Left renal pelvis (tissue), 4 donors: ENCODE results near the gene GP1BB. TPM values are rescaled to one million over a fixed set of nuclear protein-coding genes. Genes with fewer than 3 reads are reported as not detected.
"Not testable (repeated sequence)": the region's sequence is repeated elsewhere in the genome, so short reads cannot be mapped to it uniquely, and the experiment has no call there.

Experiments
- DNase-seq, 4 donors: peaks; one replicate each; pipeline ENCODE4 v3.0.0-alpha.2; 2013; ENCODE audit warnings: low read depth in 4 of 4, low spot score in 3 of 4
- polyA plus RNA-seq, 4 donors: library from polyadenylated mRNA; unstranded; fragments of 120-200 nt; gene quantifications; one replicate each; pipeline ENCODE4 v1.2.1, GENCODE V29; 2013; ENCODE audit not compliant: insufficient read length in 4 of 4

Gene GP1BB
- polyA plus RNA-seq, 4 donors: 1.6 to 6.1 (median 4.3) TPM

DNA sequence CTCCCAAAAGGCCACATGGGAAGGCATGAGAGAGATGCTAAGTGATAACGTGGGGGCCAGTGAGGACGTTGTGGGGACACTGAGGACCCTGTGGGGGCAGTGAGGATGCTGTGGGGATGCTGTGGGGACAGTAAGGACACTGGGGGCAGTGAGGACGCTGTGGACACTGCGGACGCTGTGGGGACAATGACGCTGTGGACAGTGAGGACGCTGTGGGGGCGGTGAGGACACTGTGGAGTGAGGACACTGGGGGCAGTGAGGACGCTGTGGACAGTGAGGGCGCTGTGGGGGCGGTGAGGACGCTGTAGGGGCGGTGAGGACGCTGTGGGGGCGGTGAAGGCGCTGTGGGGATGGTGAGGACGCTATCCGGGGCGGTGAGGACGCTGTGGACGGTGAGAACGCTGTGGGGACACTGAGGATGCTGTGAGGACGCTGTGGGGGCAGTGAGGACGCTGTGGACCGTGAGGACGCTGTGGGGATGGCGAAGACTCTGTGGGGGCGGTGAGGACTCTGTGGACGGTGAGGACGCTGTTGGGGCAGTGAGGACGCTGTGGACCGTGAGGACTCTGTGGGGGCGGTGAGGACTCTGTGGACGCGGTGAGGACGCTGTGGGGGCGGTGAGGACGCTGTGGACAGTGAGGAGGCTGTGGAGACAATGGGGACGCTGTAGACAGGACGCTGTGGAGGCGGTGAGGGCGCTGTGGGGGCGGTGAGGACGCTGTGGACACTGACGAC is 1.8 kb downstream of the GP1BB start:
- no peak for DNase-seq

DNA sequence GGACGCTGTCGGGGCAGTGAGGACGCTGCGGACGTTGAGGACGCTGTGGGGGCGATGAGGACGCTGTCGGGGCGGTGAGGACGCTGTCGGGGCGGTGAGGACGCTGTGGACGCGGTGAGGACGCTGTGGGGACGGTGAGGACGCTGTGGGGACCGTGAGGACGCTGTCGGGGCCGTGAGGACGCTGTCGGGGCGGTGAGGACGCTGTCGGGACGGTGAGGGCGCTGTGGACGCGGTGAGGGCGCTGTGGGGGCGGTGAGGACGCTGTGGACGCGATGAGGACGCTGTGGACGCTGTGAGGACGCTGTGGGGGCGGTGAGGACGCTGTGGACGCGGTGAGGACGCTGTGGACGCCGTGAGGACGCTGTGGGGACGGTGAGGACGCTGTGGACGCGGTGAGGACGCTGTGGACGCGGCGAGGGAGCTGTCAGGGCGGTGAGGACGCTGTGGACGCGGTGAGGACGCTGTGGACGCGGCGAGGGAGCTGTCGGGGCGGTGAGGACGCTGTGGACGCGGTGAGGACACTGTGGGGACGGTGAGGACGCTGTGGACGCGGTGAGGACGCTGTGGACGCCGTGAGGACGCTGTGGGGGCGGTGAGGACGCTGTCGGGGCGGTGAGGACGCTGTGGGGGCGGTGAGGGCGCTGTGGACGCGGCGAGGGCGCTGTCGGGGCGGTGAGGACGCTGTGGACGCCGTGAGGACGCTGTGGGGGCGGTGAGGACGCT is 2.9 kb downstream of the GP1BB start:
- not testable (repeated sequence) for DNase-seq

DNA sequence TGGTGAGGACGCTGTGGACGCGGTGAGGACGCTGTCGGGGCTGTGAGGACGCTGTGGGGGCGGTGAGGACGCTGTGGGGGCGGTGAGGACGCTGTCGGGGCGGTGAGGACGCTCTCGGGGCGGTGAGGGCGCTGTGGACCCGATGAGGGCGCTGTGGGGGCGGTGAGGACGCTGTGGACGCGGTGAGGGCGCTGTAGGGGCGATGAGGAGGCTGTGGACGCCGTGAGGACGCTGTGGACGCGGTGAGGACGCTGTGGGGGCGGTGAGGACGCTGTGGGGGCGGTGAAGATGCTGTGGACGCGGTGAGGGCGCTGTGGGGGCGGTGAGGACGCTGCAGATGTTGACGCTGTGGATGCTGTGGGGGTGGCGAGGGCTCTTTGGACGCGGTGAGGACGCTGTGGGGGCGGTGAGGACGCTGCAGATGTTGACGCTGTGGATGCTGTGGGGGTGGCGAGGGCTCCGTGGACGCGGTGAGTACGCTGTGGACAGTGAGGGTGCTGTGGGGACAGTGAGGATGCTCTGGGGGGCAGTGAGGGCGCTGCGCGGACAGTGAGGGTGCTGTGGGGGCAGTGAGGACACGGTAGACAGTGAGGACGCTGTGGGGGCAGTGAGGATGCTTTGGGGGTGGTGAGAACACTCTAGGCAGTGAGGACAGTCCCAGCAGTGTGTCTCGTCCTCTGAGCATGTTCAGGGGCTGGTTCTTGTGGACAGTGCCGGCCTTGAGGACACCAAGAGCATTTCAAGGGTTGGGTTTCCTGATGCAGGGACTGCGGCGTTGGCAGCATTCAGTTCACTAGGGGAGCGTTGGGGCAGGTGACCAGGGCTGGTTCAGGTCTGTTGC is 4.2 kb downstream of the GP1BB start:
- DNase-seq: no peak

DNA sequence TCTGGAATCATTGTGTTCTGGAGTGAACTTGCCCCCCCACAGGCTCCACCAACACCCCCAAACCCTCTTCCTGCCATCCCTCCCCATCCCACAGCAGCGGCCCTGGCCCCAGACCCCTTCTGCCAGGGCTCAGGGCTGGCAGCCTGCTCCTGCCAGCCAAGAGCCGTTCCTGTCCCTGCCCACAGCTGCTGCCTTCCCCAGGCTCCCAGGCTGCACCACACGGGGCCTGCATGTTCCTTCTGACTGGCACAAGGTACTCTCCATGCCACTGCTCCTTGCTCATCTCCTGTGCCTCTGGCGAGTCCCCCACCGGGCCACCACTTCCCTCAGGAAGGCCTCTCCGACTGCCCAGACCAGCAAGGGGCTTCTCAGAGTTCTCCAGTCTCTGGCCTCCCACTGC is 4.9 kb downstream of the GP1BB start:
- DNase-seq: no peak

DNA sequence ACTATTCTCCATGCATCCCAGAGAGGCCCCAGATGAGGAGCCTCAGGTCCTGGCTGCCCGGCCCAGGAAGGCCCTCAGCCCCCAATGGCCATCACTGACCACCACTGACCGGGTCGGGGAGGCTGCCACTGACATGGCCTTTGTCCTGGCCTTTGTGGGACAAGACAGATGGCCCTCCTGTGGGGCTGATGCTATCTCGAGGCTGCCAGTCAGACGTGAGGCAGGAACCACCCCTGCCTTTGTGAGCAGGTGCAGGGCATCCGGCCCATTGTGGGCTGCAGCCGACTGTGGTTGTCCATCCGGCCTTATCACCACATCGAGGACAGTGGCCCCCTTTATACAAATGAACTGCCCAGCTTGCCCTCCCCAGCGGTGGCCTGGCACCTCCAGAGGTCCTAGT is 5.5 kb downstream of the GP1BB start:
- no peak for DNase-seq

DNA sequence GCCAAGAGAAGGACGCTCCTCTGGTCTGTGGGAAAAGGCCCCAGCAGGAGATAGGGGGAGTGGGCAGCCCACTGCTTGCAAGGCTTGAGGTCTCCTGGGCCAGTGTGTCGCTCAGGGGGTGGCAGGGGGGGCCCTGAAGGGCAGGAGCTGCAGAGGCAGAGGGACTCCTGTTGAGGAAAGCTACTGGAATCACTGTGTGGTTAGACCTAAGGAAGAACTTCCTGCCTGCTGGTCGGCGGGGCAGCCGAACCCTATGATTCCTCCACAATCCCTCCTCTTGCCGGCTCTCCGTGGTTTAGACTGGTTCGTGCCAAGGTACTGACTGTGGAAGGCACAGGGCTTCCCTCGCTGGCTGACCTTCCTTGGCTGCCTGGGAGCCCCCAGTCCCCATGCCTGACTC is 6.2 kb downstream of the GP1BB start:
- DNase-seq: no peak

DNA sequence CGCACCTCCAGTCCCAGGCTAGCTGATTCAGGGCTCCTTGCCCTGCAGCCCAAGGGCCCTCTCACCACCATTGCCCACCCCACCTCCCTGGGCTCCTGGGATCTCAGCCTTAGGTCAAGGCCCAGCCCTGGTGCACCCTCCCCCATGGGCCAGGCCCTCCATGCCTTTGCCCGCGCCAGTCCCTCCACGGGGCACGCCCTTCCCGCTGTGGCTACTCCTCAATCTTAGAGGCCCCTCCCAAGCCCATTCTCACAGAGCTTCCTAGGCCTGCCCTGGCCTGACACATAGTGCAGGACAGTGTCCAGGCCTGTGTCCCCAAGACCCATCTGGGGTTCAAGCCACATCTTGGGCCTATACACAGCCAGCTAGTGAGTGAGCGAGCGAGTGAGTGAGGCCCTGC is 6.9 kb downstream of the GP1BB start:
- DNase-seq: no peak

DNA sequence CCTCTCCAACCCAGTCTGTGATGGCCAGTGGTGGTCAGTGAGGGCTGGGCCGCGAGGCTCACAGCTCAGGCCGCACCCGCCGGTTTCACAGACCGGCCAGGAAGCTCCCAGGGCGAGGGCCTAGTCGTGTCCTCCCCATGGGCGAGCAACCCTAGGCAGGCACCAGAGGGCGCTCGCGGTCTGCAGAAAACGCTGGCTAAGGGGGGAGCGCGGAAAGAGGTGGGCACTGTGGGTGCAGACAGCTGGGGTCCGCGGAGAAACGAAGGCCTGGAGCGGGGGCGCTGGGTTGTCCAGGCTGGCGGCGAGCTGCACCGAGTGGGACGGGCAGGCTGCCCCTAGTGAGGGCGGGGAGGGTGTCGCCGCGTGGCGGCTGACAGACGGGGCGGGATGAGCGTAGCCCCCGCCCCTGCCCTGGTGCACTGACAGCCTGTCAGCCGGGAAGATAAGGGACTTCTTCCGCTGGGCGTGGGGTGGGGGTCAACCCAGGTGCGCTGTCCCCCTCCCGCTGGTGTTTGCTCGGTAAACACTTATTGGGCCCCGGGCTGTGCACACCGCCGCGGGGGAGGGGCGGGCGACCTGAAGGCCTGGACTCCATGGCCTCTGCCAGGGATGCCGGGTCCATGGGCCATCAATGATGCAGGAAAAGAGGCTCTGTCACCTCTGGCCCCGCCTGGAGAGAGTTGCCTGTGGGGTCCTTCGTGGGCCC is 7.5 kb downstream of the GP1BB start:
- DNase-seq: peak; percentile 48 to 69 (median 59)

DNA sequence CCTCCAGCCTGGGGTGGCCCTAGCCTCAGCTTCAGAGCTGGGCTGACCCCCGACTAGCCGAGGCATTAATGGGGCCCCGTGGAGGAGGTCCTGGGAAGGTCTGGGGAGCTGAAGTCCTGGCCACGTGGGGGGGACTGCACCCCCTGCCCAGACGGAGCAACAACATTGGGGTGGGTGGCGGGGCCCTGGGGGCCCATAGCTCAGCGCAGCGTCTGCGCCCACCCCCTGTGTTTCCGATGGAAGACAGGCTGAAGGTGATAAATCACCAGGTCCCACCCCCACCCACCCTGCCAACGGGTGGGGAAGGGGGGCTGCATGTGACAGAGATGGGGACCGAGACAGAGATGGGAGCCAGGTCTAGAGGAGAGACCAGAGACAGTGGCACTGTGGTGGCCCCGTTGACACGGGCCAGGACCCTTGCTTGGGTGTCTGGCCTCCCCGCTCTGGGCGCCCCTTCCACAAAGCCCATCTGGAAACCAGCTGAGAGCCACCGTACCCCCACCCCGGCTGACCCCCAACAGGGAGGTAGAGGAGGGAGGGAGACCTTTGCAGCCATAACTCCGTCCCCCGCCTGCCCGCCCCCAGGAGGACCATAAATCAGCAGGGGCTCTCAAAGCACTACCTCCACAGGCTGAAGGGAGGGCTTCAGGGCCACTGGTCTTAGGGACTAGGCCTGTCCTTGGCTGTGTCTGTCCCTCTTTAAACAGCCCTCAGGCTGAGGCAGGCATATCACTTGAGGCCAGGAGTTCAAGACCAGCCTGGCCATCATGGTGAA is 8.2 kb downstream of the GP1BB start:
- DNase-seq: no peak

DNA sequence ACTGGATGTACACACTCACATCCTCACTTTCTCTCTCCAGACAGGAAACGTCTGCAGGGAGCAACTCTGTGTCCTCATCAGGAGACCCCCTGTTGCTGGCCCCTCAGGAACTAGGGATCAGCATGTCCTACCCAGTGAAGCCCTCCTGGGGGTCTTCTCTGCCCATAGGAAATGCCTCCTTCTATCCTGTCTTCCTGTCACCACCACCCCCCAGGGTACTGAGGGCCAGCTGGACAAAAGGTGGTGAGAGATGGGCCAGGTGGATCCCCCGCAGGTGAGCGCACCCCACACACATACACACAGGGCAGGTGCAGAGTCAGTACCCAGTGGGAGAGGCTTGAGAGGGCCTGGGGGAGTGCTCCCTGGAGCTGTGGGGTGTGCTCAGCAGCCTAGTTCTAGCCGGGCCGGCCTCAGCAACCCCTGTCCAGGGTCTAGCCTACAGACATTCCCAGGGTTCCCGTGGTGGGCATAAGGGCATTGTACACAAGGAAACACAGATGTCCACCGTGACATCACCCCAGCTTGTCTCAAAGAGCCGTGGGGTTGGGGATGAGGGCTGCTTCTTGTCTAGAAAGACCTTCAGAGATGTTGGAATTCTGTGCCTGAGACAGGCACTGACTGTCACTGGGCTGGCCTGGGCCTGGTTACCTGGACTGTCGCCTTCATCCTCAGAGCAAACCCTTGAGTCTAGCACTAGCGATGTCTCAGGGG is 9.2 kb downstream of the GP1BB start:
- no peak for DNase-seq

DNA sequence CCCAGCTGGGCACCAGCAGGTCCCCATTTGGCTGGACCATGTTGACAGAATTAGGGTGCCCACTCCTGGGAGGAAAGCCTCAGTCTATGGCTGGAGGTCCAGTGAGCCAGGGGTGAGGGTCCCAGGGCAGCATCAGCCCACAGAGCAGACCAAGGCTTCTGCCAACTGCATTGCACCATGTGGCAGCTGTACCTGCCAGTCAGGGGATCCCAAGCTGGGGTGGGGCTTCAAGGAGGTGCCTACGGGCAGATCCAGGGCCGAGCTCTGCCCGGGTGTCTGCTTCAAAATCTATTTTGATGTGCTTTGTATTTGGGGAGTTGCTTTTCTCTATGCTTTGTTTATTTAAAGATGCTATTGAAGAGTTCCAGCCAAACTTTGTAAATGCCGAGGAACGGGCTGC is 10.4 kb downstream of the GP1BB start:
- DNase-seq: no peak

DNA sequence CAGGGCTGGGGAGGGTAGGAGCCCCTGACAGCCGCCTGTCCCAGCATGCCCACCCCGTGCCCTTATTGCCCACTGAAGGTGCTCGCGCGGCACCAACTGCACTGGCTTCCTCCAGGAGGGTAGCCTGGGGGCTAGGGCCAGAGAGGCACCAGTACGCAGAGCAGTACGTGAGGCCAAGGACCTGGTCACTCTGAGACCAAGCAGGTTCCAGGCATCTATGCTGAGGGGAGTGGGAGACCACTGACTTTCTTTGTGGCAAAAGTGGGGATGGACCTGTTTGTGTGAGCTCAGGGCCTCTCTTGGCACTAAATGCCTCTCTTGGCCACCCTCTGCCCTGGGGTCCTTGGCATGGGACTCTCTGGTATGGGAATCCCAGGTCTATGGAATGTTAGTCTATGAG is 10.8 kb downstream of the GP1BB start:
- no peak for DNase-seq

DNA sequence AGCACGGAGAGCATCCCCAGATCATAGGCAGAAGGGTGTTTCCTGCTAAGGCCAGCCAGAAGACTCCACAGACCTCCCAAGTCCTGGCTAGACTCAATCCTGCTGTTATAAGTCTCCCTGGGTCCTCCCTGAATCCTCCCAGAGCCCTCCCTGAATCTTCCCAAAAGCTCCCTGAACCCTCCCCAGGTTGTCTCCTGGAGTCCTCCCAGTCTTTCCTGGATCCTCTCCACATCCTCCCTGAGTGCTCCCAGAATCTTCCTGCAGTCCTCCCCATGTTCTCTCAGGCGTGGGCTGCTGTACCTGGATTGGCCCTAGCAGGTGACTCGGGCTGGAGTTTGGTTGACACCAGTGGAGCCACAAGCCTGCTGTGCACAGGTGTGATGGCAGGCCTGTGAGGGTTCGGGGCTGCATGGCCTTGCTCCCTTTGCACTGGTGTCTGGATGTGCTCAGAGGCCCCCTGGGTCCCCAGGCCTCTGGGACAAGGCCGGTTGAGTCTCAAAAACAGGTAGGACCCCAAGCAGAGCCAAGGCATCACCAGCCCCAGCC is 11.6 kb downstream of the GP1BB start:
- no peak for DNase-seq

DNA sequence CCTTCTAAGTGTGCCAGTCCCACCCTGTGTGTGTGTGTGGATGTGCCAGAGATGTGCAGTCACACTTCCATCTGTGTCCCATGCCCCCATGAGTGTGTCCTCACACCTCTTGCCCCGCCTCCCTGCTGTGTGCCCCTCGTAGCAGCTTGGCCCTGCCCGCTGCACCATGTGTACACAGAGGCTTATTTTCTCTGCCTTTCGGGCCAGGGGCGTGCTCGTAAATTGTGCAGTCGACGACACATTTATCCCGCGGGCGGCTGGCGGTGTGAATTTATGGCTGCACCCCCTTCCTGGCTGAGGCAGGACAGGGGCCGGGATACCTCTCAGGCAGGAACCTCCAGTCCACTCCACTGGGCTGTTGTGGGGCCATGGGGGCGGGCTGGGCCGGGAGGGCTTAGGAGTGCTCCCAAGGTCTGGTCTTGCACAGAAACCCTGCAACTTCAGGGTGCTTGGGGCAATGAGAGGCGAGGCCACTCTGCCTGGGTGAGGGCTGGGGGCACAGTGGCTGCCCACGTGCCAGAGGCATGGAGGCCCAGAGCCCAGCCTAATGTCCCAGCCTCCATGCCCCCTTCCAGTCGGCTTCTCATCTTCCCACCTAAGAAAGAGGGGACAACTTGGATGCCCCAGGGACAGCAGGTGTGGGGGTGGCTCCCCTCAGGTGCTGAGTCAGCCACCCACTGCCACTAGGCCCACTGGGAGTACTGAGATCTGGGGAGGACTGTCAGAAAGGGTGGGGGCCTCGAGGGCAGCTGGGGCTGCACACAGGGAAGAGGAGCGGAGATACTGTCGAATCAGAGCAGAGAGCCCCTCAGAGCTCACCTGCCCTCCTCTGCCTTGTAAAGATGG is 12.5 kb downstream of the GP1BB start:
- DNase-seq: no peak

DNA sequence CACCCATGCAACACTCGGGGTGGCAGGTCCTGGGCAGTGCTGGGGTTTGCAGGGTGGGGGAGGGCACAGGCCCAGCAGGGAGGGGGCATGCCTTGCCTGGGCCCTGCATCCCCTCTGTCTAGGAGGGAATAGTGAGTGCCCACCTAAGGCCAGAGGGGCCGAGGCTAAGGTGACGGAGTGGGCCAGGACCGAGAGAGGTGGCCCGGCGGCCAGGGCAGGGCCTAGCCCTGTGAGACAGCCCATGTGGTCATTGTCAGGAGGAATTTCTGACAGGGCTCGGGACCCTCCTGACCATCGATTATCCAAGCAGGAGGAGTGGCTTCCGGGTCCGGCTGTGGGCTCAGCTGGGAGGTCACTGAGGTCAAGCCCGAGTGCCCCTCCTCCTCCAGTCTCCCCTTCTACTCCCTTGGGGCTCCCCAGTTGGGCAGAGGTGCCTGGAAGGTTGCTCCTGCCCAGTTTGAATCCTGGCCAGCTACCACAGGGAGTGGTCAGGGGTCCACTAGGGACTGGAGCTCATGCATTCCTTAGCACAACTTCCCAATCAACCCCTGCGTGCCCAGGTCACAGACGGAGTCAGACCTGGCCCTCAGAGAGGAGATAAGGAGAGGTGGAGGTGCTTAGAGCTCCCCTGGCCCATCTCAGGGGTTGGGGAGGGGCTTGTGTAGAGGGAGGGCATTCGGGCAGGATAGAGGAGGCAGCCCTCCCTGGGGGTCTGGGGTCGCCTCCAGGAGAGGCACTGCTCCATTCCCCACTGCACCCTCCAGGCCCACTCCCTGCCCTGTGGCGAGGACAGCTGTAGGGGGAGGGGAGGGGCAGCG is 14.7 kb downstream of the GP1BB start:
- DNase-seq: no peak

DNA sequence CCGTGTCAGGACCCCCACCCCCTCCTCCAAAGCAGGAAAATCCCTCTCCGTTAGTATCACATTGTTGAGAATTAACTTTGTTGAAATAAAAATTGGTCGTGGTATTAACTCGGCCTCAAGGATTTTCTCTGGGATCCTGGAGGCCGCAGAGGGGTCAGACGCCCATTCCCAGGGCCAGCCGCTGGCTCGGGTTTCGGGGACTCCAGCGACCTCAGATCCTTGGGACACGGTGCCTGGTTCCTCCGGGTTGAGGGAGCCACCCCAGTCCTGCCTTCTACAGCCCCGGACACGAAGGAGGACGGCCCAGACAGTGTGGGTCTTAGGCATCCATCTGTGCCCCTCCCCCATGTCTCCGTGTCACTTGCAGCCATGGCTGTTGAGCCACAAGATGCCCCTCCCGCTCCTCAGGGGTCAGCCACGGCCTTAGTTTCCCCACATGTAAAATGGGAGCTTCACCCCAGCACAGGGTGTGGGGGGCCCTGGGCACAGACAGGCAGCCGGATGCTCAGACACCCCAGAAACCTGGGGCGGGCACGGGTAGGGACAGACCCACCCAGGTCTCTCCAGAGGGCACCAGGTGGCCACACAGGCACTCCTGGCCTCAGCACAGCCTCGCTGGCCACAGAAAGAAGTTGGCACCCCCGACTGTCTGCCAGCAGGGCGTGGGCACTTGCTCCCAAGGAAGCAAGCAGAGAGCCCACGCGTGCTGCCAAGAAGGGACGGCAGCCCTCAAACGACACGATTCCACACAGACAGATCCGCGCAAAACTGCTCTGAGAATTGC is 15.5 kb downstream of the GP1BB start:
- DNase-seq: no peak

DNA sequence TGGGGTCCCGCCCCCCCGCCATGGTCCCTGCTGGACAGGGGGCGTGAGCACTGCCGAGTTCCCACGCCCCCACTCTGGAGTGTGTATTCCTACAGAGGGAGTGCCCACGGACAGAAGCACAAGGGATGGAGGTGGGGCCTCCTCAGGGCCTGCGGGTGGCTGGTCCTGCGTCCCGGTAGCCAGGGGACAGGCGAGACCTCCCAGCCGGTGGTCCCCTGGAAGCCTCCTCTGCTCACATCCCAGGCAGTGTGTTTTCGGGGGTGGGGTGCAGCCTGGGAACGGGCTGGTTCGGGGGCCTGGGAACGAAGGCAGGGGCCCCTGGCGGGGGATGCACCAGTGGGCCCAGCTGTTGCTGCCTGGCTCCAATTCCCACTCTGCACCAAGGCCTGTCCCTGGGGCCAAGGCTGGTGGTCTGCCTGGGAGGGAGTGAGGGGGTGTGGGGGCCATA is 16.1 kb downstream of the GP1BB start:
- DNase-seq: no peak
